Peyer's patch (tissue), 4 donors: ENCODE measurements around the gene TRIML1.

Experiments used
- POLR2A ChIP-seq, 2 donors: fragments of 450-650 bp; IDR thresholded peaks; one replicate each; pipeline ENCODE4 v1.5.1; 2017; ENCODE audit warnings: antibody characterized with exemption in 2 of 2, mild to moderate bottlenecking in 2 of 2, moderate library complexity in 2 of 2
- TF ChIP-seq, protein P1 (sequence below), 6 experiments: fragments of 450-650 bp in 4 of 6; fragments of 200-600 bp in 2 of 6; sonication (generic) in 1 of 6; IDR thresholded peaks; one replicate each; pipeline ENCODE4 v1.5.1; 2017 to 2019; ENCODE audit warnings: antibody characterized with exemption in 6 of 6, mild to moderate bottlenecking in 3 of 6, moderate library complexity in 1 of 6

DNA sequence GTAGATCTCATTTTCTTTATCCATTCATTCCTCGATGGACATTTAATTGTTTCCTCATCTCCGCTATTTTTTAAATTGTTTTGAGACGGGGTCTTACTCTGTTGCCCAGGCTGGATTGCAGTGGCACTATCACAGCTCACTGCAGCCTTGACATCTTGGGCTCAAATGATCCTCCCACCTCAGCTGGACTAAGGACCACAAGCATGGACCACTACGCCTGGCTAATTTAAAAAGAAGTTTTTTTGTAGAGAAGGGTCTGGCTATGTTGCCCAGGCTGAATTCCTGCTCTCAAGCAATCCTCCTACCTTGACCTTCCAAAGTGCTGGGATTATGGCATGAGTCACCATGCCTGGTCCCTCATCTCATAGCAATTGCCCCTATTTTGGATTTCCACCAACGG is 7.0 kb upstream of the TRIML1 start:
- TF ChIP-seq, protein P1, sequence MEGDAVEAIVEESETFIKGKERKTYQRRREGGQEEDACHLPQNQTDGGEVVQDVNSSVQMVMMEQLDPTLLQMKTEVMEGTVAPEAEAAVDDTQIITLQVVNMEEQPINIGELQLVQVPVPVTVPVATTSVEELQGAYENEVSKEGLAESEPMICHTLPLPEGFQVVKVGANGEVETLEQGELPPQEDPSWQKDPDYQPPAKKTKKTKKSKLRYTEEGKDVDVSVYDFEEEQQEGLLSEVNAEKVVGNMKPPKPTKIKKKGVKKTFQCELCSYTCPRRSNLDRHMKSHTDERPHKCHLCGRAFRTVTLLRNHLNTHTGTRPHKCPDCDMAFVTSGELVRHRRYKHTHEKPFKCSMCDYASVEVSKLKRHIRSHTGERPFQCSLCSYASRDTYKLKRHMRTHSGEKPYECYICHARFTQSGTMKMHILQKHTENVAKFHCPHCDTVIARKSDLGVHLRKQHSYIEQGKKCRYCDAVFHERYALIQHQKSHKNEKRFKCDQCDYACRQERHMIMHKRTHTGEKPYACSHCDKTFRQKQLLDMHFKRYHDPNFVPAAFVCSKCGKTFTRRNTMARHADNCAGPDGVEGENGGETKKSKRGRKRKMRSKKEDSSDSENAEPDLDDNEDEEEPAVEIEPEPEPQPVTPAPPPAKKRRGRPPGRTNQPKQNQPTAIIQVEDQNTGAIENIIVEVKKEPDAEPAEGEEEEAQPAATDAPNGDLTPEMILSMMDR (IDR thresholded peaks at IDR 0.05), result no peak
- no peak for TF ChIP-seq POLR2A (IDR thresholded peaks at IDR 0.05)
